HG03342 (cell line): ENCODE results near the gene TMEM129.

ENCODE experiments used
- ATAC-seq: cut with Tn5 transposase; IDR thresholded peaks from one replicate; pipeline ENCODE4 v1.9.1; 2021; ENCODE audit warnings: mild to moderate bottlenecking, moderate library complexity; ENCODE audit not compliant: unreplicated experiment

The TMEM129 gene

GRCh38 chr4:1721666-1722550 is 785 bp upstream of the TMEM129 start:
- no peak for ATAC-seq

- peak; percentile 9 for ATAC-seq
These were observed 750 bp downstream of the TMEM129 start for GRCh38 chr4:1720163-1720983.

GRCh38 chr4:1718095-1718850 is 2.9 kb downstream of the TMEM129 start:
- ATAC-seq = no peak

GRCh38 chr4:1717129-1718094 is 3.7 kb downstream of the TMEM129 start:
- ATAC-seq = no peak

GRCh38 chr4:1716065-1716945 is 4.8 kb downstream of the TMEM129 start:
- ATAC-seq = no peak

GRCh38 chr4:1715002-1715758 is 5.9 kb downstream of the TMEM129 start:
- ATAC-seq = no peak

GRCh38 chr4:1714303-1715001 is 6.7 kb downstream of the TMEM129 start:
- no peak for ATAC-seq

- ATAC-seq = peak; percentile 9
These were observed 7.9 kb downstream of the TMEM129 start for GRCh38 chr4:1713003-1713851.

- peak; percentile 76 for ATAC-seq
These were observed 8.7 kb downstream of the TMEM129 start, which contains the start of gene SLBP for GRCh38 chr4:1712216-1713002. SLBP (minus strand) TSS chr4:1712319; CDS start chr4:1712188, 131 bp downstream.

GRCh38 chr4:1711571-1712215 is 9.4 kb downstream of the TMEM129 start:
- peak; percentile 5 for ATAC-seq

GRCh38 chr4:1711055-1711570 is 10.0 kb downstream of the TMEM129 start:
- no peak for ATAC-seq

GRCh38 chr4:1708581-1708980 is 12.5 kb downstream of the TMEM129 start:
- ATAC-seq = no peak

- no peak for ATAC-seq
These were observed 14.8 kb downstream of the TMEM129 start for GRCh38 chr4:1706358-1706757.

- ATAC-seq = no peak
These were observed 15.4 kb downstream of the TMEM129 start for GRCh38 chr4:1705732-1706131.

GRCh38 chr4:1703867-1704266 is 17.3 kb downstream of the TMEM129 start:
- ATAC-seq = no peak
